ENCODE data around the gene SMIM7. TPM values are rescaled to one million over a fixed set of nuclear protein-coding genes. Genes with fewer than 3 reads are reported as not detected.
A peak's percentile ranks its signal among the peaks of the same experiment; 100 is the strongest.

The SMIM7 gene
- total RNA-seq, 1 donor from 2014 or later: 75.1 TPM

DNA sequence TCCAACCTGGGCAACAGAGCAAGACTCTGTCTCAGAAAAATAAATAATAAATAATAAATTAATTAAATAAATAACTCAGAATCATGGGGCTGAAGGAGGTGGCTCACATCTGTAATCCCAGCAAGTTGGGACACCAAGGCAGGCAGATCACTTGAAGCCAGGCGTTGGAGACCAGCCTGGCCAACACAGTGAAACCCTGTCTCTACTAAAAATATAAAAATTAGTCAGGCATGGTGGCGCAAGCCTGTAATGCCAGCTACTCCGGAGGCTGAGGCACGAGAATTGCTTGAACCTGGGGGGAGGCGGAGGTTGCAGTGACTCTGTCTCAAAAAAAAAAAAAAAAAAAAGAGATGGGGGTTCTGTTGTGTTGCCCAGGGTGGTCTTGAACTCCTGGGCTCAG, 8.2 kb upstream of the SMIM7 start:
- Histone ChIP-seq H3K27ac (no peak overlapping the region), H3K4me3 (no peak overlapping the region), H3K4me1 (no peaks in the 10 kb centered on the region), H3K36me3 (no peaks in the 10 kb centered on the region), H3K27me3 (no peaks in the 10 kb centered on the region), H3K9me3 (no peaks in the 10 kb centered on the region)
- DNase-seq (ENCODE audit: extremely low spot score in 2 of 2): no peak
- intact Hi-C loops (cut with DNase I): no loop called here
- TF ChIP-seq, protein P1, sequence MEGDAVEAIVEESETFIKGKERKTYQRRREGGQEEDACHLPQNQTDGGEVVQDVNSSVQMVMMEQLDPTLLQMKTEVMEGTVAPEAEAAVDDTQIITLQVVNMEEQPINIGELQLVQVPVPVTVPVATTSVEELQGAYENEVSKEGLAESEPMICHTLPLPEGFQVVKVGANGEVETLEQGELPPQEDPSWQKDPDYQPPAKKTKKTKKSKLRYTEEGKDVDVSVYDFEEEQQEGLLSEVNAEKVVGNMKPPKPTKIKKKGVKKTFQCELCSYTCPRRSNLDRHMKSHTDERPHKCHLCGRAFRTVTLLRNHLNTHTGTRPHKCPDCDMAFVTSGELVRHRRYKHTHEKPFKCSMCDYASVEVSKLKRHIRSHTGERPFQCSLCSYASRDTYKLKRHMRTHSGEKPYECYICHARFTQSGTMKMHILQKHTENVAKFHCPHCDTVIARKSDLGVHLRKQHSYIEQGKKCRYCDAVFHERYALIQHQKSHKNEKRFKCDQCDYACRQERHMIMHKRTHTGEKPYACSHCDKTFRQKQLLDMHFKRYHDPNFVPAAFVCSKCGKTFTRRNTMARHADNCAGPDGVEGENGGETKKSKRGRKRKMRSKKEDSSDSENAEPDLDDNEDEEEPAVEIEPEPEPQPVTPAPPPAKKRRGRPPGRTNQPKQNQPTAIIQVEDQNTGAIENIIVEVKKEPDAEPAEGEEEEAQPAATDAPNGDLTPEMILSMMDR (IDR thresholded peaks at IDR 0.05): no peak
- TF ChIP-seq POLR2A (IDR thresholded peaks at IDR 0.05): no peak
- no peak for TF ChIP-seq POLR2AphosphoS5 (IDR thresholded peaks at IDR 0.05; ENCODE audit: insufficient read depth in 1 of 2, low read depth in 1 of 2)

DNA sequence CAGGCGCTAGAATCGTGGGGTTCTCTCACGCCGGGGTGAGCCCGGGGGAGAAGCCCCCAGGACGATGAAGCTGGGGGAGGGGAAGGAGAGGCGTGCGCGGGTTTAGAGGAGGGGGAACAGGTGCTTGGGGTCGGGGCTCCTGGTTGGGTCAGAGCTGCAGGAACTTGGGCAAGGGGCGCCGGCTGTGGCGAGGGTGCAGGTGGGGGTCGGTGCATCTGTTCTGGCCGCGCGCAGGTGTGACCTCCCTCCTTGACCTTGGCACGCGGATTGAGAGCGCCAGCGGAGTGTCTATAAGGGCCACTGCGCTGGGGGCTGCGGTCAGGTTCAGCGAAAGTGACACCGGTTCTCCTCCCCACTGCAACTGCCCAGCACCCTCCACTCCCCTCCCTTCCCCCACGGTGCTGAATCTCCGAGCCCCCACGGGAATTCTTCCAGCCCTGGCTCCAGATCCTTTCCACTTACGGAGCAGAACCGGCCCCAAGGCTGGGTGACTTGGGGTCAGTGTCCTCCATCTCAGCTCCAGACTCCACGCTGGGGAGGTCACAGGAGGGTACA, 1.6 kb upstream of the SMIM7 start:
- H3K27ac ChIP-seq: peak overlapping the region; percentile 36
- no peaks in the 10 kb centered on the region for H3K9me3 ChIP-seq
- no peak for DNase-seq (ENCODE audit: extremely low spot score in 2 of 2)
- H3K36me3 ChIP-seq: no peaks in the 10 kb centered on the region
- no peak for TF ChIP-seq POLR2AphosphoS5 (IDR thresholded peaks at IDR 0.05; ENCODE audit: insufficient read depth in 1 of 2, low read depth in 1 of 2)
- TF ChIP-seq POLR2A (IDR thresholded peaks at IDR 0.05): no peak
- TF ChIP-seq, protein P1 (IDR thresholded peaks at IDR 0.05): no peak
- peaks cover 38% of the 10 kb centered on the region for H3K4me1 ChIP-seq
- no peaks in the 10 kb centered on the region for H3K27me3 ChIP-seq
- intact Hi-C loops (cut with DNase I): no loop called here
- peak overlapping the region; percentile 59 to 93 for H3K4me3 ChIP-seq

DNA sequence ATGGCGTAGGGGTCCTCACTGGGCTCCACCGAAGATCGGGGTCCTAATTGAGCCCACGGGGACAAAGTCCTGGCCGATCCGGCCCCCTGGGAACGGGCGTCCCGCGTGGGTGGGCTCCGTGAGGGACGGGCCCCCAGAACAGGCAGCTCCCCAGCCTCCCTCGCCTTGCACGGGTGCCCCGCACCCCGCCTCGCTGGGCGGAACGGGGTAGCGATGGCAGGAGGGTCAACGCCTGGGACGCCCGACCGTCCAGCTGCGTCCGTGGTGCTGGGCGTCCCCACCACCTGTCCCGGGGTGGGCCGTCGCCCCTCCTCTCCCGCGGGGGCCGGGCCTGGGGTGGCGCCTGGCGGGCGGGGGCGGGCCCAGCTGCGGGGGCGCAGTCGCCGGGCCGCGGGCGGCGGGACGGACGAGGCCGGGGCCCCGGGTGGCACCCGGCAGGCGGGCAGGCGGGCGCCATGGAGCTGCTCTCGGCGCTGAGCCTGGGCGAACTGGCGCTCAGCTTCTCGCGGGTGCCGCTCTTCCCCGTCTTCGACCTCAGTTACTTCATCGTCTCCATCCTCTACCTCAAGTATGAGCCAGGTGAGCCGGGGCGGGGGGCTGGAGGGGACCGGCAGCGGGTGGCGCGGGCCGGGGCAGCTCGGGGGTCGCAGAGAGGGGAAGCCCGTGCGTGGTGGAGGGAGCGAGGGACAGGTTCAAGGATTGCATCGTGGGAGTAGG, 977 bp upstream of the SMIM7 start, which contains the start of gene TMEM38A:
TMEM38A (plus strand) TSS at position 377 of the 717 bp plus-strand sequence; CDS start at position 456, 79 bp downstream.
- peaks cover 0 to 6% of the 10 kb centered on the region in 2 donors for H3K36me3 ChIP-seq
- H3K27ac ChIP-seq: peak within 1 kb of the TSS; percentile 80
- TF ChIP-seq, protein P1 (IDR thresholded peaks at IDR 0.05): no peak
- TF ChIP-seq POLR2A (IDR thresholded peaks at IDR 0.05) (no peak), POLR2AphosphoS5 (IDR thresholded peaks at IDR 0.05; ENCODE audit: insufficient read depth in 1 of 2, low read depth in 1 of 2) (no peak)
- no peaks in the 10 kb centered on the region for H3K9me3 ChIP-seq
- intact Hi-C loops (cut with DNase I): no loop called here
- no peak for DNase-seq (ENCODE audit: extremely low spot score in 2 of 2)
- peak within 1 kb of the TSS; percentile 59 to 93 for H3K4me3 ChIP-seq
- H3K27me3 ChIP-seq: no peaks in the 10 kb centered on the region
- H3K4me1 ChIP-seq: peaks cover 41% of the 10 kb centered on the region

DNA sequence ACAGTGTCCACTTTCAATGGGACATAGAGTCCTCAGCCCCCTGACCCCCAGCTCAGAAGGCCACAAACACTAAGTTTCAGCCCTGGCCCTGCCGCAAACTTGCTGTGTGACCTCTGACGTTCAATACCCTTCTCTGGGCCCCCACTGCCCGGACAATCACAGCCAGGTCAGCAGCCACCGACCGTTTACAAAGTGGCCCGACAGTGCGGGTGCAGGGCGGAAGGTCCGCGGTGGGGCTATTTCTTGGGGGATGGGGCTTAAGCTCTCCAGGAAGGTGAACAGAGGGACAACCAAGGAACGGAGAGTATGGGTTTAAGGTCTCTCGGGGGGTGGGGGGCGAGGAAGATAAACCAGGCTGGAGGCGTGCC, 496 bp downstream of the SMIM7 start:
- H3K36me3 ChIP-seq: peaks cover 0 to 19% of the 10 kb centered on the region in 2 donors
- H3K4me3 ChIP-seq: peak overlapping the region; percentile 59 to 93
- H3K27ac ChIP-seq: peak overlapping the region; percentile 80
- TF ChIP-seq POLR2AphosphoS5 (IDR thresholded peaks at IDR 0.05; ENCODE audit: insufficient read depth in 1 of 2, low read depth in 1 of 2) (no peak), POLR2A (IDR thresholded peaks at IDR 0.05) (no peak)
- TF ChIP-seq, protein P1 (IDR thresholded peaks at IDR 0.05): no peak
- H3K9me3 ChIP-seq: no peaks in the 10 kb centered on the region
- H3K4me1 ChIP-seq: peaks cover 41% of the 10 kb centered on the region
- no peaks in the 10 kb centered on the region for H3K27me3 ChIP-seq
- intact Hi-C loops (cut with DNase I): loop anchor here (5.0 kb wide), 1 partner anchor 87 kb away; the partner anchor contains the start of gene SLC35E1
- no peak for DNase-seq (ENCODE audit: extremely low spot score in 2 of 2)

DNA sequence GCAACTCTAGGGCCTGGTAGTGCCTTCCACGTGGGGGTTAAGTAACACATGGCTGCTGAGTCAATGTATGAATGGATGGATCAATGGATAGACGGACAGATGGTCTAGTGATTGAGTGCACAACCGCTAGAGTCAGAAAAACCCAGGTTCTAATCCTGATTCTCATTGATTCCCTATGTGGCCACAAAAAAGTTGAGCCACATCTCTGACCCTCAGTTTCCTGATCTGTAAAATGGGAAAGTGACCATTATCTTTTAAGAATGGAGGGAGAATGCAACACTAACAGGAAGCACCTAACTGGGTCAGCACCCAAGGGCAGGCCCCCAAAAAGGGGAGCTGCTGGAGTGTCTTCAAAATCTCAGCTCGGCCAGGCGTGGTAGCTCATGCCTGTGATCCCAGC, 2.6 kb downstream of the SMIM7 start:
- Histone ChIP-seq H3K4me1 (peaks cover 41% of the 10 kb centered on the region), H3K27ac (no peak overlapping the region), H3K27me3 (no peaks in the 10 kb centered on the region), H3K36me3 (peaks cover 0 to 40% of the 10 kb centered on the region in 2 donors), H3K4me3 (no peak overlapping the region), H3K9me3 (no peaks in the 10 kb centered on the region)
- no peak for TF ChIP-seq POLR2A (IDR thresholded peaks at IDR 0.05)
- no peak for TF ChIP-seq POLR2AphosphoS5 (IDR thresholded peaks at IDR 0.05; ENCODE audit: insufficient read depth in 1 of 2, low read depth in 1 of 2)
- TF ChIP-seq, protein P1 (IDR thresholded peaks at IDR 0.05): no peak
- intact Hi-C loops (cut with DNase I): loop anchor here (5.0 kb wide), 1 partner anchor 85 kb away; the partner anchor contains the start of gene SLC35E1
- no peak for DNase-seq (ENCODE audit: extremely low spot score in 2 of 2)

Measured in vagina (tissue), 2 donors.